ENCODE results near the gene MTMR3.

- TF ChIP-seq, protein P1, sequence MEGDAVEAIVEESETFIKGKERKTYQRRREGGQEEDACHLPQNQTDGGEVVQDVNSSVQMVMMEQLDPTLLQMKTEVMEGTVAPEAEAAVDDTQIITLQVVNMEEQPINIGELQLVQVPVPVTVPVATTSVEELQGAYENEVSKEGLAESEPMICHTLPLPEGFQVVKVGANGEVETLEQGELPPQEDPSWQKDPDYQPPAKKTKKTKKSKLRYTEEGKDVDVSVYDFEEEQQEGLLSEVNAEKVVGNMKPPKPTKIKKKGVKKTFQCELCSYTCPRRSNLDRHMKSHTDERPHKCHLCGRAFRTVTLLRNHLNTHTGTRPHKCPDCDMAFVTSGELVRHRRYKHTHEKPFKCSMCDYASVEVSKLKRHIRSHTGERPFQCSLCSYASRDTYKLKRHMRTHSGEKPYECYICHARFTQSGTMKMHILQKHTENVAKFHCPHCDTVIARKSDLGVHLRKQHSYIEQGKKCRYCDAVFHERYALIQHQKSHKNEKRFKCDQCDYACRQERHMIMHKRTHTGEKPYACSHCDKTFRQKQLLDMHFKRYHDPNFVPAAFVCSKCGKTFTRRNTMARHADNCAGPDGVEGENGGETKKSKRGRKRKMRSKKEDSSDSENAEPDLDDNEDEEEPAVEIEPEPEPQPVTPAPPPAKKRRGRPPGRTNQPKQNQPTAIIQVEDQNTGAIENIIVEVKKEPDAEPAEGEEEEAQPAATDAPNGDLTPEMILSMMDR (IDR thresholded peaks at IDR 0.05) = no peak
- TF ChIP-seq POLR2A (IDR thresholded peaks at IDR 0.05) = no peak
These were observed 124.4 kb downstream of the MTMR3 start for GRCh38 chr22:30007361-30007760.
